GM18505 (cell line): ENCODE results near the gene VWA3B.
"Not testable (repeated sequence)": the region's sequence is repeated elsewhere in the genome, so short reads cannot be mapped to it uniquely, and the experiment has no call there.

ENCODE experiments used
- ATAC-seq: cut with Tn5 transposase; IDR thresholded peaks from one replicate; pipeline ENCODE4 v1.9.1; 2021; ENCODE audit not compliant: unreplicated experiment
- POLR2A ChIP-seq: IDR thresholded peaks from 4 replicates; pipeline ENCODE4 v1.6.1; 2011; ENCODE audit warnings: borderline replicate concordance; ENCODE audit not compliant: insufficient read depth, insufficient read length; ENCODE audit errors: extremely low read depth

Gene VWA3B

DNA sequence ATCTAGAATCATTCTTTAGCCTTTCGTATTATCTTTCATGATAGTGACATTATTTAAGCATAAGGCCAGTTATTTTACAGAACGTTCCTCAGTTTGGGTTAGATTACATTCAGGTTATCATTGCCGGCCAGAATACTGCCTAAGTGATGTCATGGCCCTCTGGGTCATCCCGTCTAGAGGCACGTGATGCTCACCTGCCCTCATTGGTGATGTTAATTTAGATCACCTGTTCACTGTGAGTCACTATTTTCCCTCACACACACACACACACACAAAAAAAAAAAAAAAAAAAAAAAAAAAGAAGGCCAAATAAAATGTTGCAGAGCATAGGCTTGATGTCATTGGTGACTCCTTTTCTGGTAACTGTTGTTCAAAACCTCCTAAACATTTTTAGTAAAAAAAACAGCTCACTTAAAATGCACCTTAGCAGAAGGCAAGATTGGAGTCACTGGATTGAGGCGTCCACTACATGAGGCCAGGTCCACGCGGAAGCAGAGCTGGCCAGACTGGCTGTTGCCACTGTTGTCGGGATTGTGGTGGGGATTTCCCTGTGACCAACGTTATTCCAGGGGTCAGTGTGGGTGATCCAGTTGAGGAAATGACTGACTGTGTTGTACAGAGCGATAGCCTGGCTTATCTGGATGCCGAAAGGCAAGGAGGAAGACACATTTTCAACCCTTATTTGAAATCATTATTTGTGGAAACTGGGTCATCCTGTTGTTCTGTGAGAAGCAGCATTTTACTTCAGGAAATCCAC is 207.1 kb downstream of the VWA3B start:
- ATAC-seq, result no peak
- TF ChIP-seq POLR2A, result no peak

DNA sequence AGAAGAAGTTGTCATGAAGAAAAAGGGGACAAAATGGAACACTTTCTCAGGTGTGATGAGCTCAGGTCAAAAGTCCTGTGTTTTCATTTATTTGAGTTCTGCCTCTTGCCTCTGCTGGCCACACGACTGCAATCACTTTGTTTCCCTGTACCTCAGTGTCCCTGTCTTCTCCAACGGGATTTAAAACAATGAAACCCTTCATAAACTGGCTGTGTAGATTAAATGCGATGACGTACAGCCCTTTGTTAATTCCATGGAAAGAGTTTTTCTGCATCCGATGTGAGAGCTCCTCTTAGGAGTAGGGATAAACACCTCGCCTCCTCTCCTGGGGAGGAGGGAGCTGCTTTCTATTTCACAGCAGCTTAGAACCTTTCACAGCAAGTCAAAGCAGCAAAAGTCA is 207.7 kb downstream of the VWA3B start:
- ATAC-seq, result no peak
- TF ChIP-seq POLR2A, result no peak

- no peak for ATAC-seq
- no peak for TF ChIP-seq POLR2A
These were observed 208.3 kb downstream of the VWA3B start for GRCh38 chr2:98295275-98295674.

DNA sequence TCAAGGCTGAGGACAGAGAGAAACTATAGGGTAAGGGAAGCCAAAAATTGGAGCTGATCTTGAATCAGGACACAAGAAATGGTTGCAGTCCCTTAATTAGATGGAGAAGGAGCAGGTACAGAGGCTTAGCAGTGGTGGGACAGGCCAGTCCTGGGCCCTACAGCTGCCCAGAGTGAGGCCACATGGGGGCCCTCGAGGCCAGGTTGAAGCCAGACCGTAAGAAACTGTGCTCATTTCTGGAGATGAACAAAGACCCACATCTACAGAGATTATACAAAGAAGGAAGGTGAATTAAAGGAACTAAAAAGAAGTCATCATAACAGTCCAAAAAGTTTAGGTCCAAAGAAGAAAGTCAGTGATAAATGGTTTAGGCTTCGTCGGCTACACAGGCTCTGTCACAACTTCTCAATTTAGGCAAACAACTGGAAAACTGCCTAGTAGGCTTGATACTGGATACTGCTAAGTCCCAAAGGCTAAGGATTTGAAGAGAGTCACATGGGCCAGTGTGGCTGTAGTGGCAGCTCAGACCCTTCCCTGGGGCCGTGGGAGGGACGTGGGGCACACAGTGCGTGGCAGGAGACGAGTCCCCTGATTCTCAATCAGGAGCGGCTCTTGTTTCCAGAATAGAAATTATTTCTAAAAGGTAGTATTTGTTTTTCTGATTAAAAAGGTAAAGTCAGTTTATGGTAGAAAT is 208.9 kb downstream of the VWA3B start:
- ATAC-seq, result no peak

GRCh38 chr2:98296440-98296839 is 209.5 kb downstream of the VWA3B start:
- TF ChIP-seq POLR2A, result no peak
- ATAC-seq, result no peak

More for the DNA sequence above, 208.9 kb downstream of the VWA3B start:
- no peak for TF ChIP-seq POLR2A

DNA sequence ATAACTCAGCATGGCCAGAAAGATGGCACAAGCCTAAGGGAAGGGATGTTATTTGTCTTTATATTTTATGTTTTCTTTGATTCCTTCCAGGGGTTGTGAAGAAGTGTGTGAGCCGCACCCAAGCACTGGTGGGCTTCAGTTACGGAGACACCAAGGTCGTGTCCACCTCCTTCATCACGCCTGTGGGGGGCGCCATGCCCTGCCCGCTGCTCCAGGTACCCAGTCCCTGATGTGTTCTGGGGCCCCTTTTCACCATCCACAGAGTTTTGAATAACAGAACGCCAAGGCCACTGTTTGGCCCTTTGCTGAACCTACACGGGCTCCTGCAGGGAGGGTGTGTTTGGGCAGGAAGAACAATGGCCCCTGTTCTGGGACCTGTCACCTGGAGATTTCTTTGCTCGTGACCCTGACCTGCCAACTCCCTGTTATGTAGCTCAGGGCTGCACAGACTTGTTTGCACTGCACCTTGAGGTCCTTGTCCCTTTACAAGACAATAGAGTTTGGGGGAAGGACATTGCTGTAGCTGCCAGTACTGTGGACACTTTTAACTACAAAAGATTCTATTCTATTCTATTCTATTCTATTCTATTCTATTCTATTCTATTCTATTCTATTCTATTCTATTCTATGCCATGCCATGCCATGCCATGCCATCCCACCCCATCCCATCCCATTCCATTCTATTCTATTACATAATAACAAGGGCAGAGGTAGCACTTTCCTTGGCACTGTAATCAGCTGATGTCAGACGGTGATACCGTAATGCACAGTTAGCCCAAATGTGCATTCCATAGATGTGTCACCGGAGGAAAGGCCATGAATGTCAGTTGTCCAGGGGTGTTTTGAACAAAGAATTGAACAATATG is 211.1 kb downstream of the VWA3B start:
- ATAC-seq, result no peak
- no peak for TF ChIP-seq POLR2A

DNA sequence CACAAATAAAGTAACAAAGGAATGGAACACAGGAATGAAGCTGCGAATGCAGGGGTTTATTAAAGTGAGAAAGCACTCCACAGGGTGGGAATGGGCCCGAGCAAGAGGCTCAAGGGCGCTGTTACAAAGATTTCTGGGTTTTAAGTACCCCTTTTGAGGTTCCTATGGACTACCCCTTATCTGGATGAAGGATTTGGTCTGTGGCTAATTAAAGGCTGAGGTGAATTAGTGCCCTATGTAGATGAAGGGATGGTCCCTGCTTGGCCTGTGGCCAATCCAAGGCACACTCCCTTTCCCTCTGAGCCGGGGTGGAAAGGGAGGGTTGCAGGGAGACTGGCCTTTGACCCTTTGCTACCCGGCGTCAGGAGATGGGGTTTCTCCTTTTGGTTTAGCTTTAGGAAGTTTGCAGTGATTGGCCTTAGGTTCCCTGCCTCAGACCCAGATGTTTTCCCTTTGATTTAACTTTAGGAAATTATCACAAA is 211.8 kb downstream of the VWA3B start:
- TF ChIP-seq POLR2A, result no peak
- no peak for ATAC-seq

- no peak for TF ChIP-seq POLR2A
- ATAC-seq, result no peak
These were observed 212.4 kb downstream of the VWA3B start for GRCh38 chr2:98299211-98299905.

DNA sequence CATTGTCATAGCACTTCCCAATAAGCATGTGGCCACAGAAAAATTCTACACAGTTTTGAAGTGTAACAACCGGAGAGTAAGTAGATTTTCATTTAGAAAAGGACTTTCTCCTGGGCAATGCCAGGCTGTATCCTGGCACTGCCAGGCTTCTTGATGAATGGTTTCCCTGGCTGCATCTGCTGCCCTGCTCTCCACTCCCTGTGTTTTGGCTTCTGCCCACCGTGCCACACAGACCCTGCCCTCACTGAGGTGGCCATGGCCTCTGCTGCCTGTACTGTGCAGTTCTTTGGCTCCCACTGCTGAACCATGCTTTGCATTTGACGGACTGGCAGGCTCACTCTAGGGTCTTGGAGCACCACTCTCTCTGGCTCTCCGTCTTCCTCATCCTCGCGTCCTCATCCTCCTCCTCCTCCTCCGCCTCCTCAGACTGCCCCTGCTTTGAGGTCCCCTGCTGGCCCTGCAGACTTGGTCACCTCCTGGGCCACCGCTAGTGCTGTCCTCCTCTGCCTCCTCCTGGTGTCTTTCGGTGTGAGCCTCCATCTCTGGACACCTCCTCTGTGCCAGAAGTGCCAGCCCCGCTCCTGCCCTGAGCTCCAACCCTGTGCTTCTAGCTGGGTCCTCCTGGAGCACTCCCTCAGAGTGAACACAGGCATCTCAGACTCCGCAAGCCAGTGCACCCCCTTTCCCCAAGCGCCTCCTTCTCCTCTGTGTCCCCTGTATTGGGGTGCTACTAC is 213.3 kb downstream of the VWA3B start:
- ATAC-seq, result no peak
- TF ChIP-seq POLR2A, result no peak

- ATAC-seq, result no peak
- TF ChIP-seq POLR2A, result no peak
These were observed 214.5 kb downstream of the VWA3B start for GRCh38 chr2:98301469-98301868.

DNA sequence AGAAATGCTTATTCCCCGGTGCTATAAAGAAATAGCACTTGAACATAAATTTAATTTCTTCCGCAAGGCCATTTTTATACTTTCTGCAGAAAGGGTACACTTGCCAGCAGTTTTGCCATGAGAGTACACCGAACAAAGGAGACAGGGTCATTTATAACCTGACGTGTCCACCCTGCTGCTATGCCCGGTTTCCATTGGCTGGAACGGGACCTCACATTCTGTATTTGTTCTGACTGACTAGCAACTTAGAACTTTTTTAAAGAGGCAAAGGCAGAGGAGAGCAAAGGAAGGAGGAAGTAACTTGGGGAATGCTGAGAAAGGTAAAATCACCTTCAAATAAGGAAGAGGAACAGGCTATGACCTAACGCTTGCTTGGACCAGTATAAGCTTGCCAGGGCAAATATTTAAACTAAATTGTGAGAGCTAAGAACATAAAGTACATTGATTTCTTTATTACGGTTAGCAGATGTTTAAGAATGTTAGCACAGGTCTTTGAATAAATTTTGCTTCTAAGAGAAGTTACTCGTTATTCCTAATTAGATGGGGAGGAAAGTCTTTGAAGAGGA is 220.2 kb downstream of the VWA3B start:
- not testable (repeated sequence) for ATAC-seq

GRCh38 chr2:98308068-98308467 is 221.1 kb downstream of the VWA3B start:
- no peak for TF ChIP-seq POLR2A
- no peak for ATAC-seq
